Measurements from ENCODE around the gene RIMS4.

DNA sequence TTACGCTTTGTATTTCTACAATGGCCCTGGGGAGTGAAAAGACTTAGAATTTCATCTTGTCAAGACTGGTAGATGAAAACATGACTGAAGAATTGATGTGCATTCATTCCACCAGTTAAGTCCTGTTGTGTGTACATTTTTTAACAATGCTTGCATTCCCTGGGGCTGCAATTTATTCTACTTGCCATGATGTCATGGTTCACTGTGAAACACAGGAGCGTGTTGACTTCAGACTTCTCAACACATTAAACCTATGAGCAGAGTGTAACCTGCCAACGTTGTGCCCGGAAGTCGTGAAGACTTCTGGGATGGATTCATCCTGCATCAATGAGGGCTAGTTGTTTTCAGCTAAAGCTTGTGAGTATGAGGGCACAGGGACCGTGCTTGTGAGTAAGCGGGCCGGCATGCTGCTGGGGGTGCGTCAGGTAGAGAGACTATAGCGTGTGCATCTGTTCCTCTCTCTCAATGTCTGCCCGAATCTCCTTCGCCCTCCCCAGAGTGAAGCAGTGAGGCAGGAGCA, 26.3 kb upstream of the RIMS4 start:
- TF ChIP-seq POLR2AphosphoS5 (IDR thresholded peaks at IDR 0.05; ENCODE audit: borderline replicate concordance, low read depth, low read length) = no peak
- no peak for TF ChIP-seq EZH2 (IDR thresholded peaks at IDR 0.05)
